CD1c-positive myeloid dendritic cell (primary cell): ENCODE results near the gene OTOS.

Experiments
- DNase-seq: peaks from one replicate; pipeline ENCODE4 v3.0.0-alpha.2; 2016; ENCODE audit errors: extremely low spot score

The OTOS gene

DNA sequence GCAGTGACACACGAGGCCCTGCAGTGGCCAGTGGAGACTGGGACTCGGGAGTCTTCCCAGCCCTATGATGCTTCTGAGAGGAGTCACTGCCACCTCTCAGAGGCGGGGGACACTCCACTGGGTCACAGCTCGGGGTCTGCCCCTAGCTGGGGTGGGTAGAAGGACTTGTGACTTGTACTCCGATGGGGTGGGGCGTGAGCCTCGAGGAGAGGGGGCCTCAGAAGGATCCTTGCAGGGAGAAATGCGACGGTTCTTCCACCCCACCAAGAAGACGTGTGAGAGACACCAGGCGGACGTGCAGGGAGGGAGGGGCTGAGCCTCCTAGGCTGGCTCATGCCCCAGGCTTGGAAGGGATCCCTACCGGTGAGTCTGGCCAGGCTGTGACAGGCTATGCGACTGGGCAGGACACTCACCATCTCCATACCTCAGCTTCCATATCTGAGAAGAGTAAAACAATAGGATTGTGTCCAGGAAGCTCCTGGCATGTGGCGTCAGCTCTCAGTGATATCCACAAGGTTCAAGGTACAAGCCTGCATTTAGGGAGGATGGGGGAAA lies 11.1 kb upstream of the OTOS start:
- DNase-seq = no peak

DNA sequence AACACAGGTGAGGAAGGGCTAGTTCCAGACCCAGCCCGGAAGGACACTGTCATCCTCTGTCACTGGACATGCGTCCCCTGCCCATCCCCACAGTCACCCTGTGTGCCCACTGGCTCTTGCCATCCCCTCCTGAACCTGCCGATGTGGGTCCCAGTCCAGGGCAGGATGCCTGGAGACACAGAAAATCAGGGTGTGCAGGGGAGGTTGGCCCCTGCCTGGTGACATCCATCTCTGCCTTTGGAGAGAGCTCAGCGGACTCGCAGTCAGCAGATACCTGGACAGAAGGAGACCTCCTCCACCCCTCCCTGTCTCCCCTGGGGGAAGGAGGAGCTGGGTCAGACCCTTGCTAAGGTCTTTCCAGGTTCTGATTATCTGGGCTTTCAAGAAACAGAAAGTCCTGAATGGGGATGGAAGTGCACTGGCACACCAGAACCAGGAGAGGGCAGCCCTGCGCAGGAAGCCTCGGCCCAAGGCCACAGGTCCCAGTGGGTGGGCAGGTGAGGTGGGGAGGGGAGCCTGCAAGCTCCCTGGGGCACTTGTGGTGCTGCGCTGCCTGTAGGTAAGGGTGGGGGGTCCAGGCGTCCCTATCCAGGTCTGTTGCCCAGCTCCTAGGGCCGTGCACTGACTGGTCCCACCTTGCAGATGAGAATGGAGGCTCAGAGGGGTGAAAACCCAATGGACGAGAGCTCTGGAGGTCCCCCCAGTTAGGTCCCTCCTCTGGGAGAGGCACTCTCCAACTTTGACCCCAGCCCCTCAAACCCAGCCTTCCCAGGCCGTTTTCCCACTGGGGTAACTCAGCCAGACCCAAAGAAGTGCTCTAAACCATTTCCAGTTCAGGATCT lies 9.7 kb upstream of the OTOS start:
- DNase-seq = peak; percentile 26

DNA sequence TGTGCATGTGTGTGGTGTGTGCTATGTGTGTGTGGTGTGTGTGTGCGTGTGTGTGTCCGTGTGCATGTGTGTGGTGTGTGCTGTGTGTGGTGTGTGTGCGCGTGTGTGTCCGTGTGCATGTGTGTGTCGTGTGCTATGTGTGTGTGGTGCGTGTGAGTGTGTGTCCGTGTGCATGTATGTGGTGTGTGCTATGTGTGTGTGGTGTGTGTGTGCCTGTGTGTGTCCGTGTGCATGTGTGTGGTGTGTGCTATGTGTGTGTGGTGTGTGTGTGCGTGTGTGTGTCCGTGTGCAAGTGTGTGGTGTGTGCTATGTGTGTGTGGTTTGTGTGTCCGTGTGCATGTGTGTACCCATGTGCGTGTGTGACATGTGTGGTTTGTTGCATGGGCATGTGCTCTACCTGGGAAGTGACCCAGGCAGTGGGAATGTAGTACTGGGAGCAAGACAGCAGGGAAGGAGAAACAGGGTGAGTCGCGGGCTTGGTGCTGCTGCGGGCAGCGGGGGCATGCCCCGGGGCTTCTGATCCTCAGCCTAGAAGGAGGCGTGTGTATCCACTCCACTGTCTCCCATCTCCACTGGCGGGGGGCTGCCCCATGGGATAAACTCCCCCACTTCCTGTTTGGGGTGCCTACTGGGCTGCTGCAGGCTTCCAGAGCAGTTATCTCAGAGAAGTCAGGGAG lies 7.6 kb upstream of the OTOS start:
- DNase-seq = no peak

DNA sequence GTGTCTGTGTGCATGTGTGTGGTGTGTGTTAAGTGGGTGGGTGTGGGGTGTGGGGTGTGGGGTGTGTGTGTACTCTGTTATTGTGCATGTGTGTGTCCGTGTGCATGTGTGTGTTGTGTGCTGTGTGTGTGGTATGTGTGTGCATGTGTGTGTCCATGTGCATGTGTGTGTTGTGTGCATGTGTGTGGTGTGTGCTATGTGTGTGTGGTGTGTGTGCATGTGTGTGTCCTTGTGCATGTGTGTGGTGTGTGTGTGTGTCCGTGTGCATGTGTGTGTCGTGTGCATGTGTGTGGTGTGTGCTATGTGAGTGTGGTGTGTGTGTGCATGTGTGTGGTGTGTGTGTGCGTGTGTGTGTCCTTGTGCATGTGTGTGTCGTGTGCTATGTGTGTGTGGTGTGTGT lies 6.9 kb upstream of the OTOS start:
- no peak for DNase-seq

DNA sequence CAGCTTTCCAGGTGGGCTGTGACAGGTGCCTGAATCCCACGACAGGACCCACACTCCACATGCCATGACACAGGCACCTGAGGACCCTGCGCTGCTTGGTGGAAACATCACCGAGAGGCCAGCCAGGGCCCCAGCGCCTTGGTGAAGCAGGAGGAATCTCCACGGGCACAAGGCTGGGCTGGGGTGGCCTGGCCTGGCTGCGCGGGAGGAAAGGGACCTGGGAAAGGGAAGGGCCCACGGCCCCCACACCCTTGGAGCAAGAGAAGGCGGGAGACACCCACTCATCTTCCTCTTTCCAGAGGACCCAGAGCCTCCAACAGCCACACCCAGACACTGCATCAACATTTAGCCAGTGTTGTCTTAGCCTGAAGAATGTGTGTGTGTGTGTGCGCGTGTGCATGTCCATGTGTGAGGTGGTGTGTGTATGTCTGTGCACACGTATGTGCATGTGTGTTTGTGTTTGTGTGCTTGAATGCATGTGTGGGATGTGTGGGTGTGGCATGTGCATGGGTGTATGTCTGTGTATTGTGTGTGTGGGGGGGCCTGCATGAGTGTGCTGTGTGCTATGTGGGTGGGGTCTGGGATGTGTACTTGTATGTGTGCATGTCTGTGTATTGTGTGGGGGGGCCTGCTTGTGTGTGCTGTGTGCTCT lies 6.3 kb upstream of the OTOS start:
- DNase-seq = peak; percentile 66

DNA sequence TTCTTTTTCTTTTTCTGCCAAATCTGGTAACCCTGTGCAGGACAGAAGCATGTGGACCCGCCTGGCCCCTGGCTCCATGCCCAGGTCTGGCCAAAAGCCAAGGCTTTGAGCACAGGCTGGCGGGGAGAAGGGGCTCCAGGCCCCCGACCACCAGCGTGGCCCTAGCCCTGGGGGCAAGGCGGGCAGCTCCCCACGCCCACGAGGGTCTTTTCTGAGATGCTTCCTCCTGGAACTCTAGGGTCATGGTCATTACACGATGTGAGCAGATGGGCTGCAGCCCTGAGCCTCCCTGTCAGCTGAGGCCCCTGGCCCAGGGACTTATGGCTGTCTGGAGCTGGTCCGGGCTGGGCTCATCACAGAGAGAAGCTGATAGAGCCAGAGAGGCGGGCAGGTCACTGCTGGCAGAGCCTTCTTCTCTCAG lies 5.7 kb upstream of the OTOS start:
- no peak for DNase-seq

DNA sequence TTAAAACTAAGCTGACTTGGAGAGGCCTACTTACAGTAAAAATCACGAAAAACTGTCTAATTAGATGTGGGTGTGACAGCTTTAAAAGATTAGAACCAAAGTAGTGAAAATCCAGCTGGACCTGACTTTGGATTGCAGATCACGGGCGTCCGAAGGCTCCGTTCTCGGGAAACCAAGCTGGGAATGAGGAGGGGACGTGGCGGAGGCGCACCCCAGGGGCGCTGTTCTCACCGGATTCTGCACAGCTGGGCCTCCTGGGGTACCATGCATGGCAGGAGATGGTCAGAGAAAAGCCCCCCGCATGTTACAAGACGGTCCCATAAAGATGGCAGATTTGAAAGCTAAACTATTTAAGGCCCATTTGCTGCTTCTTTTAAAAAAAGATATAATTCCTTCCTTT lies 5.0 kb upstream of the OTOS start:
- DNase-seq = no peak

DNA sequence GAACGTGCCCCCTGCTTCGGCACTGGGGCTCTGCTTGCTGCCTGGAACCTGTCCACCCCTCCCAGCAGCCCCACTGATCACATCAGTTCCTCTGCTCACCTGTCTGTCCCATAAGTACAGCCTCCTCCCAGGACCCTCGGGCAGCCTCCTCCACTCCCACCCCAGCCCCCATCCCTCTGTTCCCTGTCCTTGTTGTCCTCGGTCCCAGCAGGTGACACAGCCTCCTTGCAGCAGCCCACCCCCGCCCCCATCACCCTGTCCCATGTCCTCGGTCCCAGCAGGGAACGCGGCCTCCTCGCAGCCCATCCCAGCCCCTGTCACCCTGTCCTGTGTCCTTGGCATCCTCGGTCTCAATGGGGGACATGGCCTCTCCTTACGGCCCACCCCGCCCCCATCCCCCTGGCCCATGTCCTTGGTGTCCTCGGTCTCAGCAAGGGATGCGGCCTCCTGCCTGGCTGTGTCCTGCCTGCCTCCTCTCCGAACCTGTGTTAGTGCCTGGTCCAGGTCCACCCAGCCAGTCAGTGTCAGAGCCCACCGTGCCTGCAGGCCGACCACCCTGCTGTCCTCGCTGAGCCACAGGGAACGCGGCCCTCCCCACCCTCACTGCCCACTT lies 4.3 kb upstream of the OTOS start:
- no peak for DNase-seq

DNA sequence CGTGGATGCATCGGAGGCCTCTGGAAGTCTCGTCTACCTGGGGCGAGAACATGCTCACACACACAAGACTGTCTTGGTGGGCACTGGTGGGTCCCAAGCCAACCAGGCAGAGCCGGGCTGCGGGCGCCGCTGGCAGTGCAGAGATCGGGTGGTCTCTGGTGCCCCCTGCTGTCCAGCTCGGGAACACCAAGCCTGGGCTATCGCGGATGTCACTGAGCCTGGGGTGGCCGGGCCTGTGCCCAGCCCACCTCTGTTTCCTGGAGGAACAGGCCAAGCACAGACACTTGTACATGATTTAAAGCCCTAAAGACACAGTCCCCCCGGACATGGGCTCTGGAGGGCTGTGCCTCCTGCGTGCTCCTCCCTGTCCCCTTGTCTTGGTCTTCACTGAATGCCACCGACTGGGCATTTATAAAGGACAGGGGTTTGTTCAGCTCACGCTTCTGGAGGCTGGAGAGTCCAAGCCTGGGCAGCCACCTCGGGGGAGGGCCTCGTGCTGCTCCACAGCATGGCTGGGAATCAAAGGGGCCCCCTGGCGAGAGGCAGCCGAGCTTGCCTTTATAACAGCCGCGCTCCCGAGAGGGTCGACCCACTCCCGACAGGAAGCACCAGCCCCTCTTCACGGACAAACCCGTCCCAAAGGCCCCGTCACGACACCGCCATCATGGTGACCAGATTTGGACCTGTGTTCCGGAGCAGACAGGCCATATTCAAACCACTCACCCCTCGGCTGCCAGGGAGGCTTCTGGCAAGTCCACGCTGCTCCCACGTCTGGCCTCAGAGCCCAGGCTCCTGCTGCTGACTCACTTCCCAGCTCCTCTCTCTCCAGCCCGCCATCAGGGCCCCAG lies 3.6 kb upstream of the OTOS start:
- peak; percentile 76 for DNase-seq

DNA sequence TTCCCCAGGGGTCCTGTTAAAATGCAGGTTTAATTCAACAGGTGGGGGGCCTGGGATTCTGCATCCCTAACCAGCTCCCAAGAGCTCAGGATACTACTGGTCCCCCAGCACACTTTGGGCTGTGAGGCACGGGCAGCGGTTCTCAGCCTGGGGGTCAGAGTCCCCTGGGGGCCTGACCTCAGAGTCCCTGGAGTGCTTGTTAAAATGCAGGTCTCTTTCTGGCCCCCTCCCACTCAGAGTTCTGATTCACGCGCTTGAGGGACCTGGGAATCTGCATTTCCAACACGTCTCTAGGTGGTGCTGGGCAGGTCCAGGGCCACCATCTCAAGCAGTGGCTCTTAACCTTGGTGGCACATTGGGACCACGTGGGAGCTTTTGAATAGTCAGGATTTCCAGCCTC lies 2.8 kb upstream of the OTOS start:
- DNase-seq = no peak

DNA sequence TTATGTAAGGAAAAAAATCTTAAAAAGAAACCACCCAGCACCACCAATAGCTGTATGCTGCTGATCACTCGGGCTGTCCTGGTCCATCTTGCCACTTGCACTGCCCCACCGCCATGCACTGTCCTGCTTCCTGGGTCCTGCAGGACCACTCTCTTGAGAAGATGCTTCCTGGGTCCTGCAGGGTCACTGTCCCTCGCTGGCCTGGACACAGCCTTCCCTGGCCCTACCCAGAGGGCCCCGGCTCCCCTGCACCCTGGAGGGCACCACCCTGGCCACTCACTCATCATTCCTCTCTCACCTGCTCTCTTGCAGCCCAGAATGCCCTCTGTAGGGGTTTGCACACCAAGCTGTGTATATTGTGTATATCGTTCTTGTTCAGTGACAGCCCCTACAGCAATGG lies 2.4 kb upstream of the OTOS start:
- no peak for DNase-seq

DNA sequence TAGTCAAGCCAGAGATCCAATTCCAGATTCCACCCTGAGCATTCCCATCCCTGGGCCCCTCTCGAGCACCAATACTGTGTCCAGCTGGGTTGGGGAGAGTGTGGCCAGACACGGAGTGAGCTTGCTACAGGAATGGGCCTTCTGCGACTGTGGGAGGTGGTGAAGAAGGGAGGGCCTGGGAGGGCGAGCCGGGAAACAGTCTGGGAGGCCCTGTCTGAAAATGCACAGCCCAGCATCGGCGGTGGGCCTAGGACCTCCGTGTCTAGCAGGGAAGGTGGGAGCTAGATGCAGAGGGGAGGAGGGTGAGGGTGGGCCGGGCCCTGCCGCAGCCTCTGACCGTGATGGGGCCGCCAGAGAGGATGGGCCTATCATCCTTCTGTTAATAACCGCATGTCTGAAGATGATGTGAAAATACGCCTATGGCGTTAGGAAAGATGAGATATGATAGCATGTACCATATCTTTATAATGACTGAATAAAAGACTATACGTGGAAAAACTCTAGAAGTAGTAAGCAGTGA lies 1.9 kb upstream of the OTOS start:
- DNase-seq = no peak

DNA sequence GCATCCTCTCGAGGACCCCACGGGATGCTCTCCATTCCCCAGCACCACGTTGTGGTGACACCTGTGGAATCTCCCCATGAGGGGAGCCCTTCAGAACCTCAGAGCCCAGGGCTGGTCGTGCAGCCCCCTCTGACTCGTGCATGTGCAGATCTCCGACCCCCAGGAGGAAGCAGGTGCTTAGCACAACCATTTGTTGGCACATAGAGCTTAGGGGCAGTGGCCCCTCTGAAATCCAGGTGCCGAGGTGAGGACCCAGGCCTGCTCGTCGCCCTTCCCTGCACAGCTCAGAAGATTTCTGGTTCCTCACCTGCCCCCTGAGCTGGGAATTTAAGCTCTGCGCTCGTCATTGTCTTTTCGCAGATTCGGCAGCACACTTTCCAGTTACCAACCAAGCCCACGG lies 1.3 kb upstream of the OTOS start:
- DNase-seq = no peak

DNA sequence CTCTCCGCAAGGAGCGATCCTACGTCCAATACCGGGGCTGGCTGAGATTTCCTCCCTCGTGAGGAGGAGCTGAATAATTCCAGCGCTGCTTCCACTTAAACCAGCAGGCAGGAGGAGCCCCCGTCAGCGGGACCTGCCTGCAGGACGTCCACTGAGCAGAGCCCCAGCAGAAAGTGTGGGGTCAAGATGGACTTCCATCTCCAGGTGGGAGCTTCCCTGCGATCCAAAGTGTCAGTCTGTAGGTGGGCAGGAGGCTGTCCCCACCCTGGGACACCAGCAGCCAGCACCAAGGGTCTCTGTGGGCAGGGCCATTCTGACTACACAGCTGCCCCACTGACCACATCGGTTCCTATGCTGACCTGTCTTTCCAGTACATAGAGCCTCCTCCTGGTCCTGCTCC lies 462 bp upstream of the OTOS start:
- no peak for DNase-seq

DNA sequence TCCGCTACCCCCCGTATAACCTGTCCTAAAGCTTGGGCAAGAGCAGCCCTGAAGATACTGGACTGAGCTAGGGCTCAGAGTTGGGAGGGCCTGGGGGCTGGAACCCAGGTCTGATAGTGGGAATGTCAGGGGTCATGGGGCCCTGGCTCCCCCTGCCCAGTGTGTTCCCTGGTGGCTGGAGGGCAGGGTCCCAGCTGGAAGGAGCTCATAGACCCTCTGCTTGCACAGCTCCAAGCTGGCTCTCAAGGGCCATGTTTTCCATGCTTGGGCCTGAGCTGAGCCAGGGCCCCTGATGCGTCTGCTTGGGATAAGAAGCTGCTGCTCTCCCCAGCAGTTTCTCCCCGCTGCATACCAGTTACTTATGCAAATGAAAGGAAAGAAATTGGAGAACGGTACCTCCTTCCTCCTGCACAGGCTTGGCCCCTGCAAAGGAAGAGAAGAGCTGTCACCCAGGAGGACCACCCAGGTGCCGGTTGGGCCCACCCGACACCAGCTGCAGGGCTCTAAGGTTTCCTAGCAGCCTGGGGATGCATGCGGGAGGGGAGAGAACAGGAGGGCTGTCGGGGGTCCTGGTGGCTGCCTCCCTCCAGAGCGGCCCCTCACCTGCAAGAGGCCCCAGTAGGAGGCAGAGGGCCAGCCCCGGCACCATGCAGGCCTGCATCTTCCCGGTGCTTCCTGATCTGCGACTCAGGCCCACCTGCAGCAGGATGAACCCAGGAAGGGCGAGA lies 628 bp downstream of the OTOS start:
- DNase-seq = no peak

DNA sequence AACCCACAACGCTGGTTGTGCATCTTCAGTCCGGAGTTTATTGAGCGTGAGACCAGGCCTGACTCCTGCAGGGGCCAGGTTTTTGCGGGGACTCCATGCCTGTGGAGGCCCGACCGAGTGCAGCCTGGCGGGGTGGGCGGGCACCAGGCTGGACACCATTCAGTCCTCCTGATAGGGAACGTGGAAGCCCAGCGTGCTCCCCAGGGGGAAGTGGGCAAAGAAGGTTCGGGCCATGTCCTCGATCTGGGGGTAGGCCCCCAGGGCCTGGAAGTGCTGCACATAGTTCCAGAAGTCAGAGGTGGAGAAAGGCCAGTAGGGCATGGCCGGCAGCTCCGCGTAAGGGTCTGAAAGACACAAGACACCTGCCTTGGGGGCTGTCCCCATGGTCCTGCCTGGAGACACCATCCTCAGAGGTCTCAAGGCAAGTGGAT lies 1.4 kb downstream of the OTOS start:
- no peak for DNase-seq

DNA sequence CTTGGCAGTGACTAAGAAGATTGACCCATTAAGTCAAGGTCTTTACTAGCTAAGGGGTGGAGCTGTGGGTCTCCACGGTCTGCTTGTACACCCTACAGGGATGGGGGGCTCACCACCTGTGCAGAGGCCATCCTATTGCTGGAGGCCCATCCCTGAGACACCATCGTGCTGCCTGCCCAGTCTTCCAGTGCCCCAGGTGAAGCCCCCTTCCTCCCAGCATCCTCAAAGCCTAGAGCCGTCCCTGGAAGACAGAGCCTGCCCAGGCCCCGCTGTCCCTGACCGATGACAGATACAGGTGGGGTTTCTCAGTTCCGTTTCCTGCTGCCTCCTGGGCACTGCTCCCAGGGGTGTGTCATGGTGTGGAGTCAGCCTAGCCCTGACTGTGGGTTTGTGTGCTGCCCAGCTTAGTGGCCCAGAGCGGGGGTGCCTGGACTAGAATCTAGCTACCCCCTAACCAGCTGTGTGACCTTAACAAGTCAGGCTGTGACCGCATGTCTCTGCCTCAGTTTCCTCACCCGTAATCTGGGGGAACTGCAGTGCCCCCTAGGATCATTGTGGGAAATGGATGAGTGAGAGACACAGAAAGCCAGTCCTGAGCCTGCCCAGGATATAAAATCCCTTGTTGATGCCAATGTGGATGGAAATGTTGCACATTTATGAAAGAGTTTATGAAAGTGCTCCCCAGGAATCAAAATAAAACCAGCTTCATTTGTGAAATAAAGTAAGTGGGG lies 2.0 kb downstream of the OTOS start:
- no peak for DNase-seq

DNA sequence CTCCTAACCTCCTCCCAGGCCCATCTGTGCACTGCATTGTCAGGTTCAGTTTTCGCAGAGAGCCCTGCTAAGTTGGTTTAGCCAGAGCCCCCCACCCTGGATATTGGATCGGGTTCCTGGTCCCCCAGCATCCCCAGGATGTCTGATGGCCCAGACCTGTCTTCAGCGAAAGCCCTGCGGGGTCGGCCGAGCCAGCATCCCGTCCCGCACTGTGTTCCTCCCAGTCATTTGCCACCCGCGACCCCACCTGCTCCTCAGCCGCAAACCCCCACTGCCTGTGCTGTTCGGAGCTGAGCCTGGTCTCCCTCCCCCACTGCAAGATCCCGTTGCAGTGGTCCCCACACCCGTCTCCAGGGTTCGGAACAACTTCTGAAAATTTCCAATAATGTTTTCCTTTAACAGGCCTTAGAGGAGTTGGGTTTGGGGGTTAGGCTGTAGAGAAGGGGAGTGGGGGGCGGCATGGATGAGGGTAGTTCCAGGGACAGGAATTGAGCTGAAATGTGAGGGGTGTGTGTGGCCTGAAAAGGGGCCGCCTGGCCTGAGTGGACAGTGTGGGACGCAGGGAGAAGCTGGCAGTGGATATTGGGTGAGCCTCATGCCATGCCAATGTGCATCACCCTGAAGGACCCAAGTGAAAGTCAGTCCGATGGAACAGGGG lies 2.7 kb downstream of the OTOS start:
- DNase-seq = no peak

DNA sequence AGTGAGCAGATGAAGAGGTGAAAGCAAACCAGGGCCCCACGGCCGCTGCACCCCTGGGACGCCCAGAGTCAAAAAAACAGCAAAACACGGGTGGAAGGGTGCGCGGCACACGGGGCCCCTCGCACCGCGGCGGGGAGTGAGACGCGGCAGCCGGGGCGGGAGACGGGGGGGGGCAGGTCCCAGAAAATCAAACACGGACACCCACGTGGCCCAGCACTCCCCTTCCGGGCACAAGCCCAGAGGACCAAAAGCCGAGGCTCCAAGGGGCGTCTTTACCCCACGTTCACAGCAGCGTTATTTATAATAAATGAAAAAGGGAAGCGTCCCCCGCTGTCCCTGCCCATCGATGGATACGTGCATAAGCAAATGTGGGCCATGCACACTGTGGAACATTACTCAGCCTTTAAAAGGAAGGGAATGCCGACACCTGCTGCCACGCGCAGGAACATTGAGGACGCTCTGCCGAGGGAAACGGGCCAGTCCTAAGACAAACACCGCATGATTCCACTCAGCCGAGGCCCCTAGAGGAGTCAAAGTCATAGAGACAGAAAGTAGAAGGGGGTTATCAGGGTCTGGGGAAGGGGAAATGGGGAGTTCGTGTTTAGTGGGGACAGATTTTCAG lies 3.7 kb downstream of the OTOS start:
- DNase-seq = peak; percentile 23
